ENCODE measurements around the gene ELOVL6. TPM values are rescaled to one million over a fixed set of nuclear protein-coding genes. Genes with fewer than 3 reads are reported as not detected.
A peak's percentile ranks its signal among the peaks of the same experiment; 100 is the strongest.

Gene ELOVL6
- total and polyA plus RNA-seq, 4 donors = 0.25 to 6.5 (median 2.7) TPM

- H3K9me3 ChIP-seq (ENCODE audit: control insufficient read depth, low read length) = no peaks in the 10 kb centered on the region
- intact Hi-C loops (cut with DNase I) = no loop called here
- DNase-seq (no peak), ATAC-seq (ENCODE audit: low FRiP score) (no peak)
- H3K4me3 ChIP-seq (ENCODE audit: low read length in 2 of 2) = no peak overlapping the region
- no peaks in the 10 kb centered on the region for H3K36me3 ChIP-seq (ENCODE audit: control insufficient read depth in 1 of 2, insufficient read depth in 2 of 2, low read length in 1 of 2)
- no peaks in the 10 kb centered on the region for H3K4me1 ChIP-seq (ENCODE audit: control insufficient read depth in 1 of 2, insufficient read depth in 2 of 2, low read length in 2 of 2)
- H3K27me3 ChIP-seq (ENCODE audit: control insufficient read depth in 1 of 2, insufficient read depth in 2 of 2, low read length in 1 of 2) = no peaks in the 10 kb centered on the region
- no peak overlapping the region for H3K27ac ChIP-seq (ENCODE audit: low read depth in 1 of 2, low read length in 2 of 2)
Observed at GRCh38 chr4:110175634-110176033, 22.8 kb downstream of the ELOVL6 start.

- Histone ChIP-seq H3K4me1 (ENCODE audit: control insufficient read depth in 1 of 2, insufficient read depth in 2 of 2, low read length in 2 of 2) (no peaks in the 10 kb centered on the region), H3K27me3 (ENCODE audit: control insufficient read depth in 1 of 2, insufficient read depth in 2 of 2, low read length in 1 of 2) (no peaks in the 10 kb centered on the region), H3K4me3 (ENCODE audit: low read length in 2 of 2) (no peak overlapping the region), H3K27ac (ENCODE audit: low read depth in 1 of 2, low read length in 2 of 2) (no peak overlapping the region), H3K9me3 (ENCODE audit: control insufficient read depth, low read length) (no peaks in the 10 kb centered on the region), H3K36me3 (ENCODE audit: control insufficient read depth in 1 of 2, insufficient read depth in 2 of 2, low read length in 1 of 2) (no peaks in the 10 kb centered on the region)
- DNase-seq = no peak
- intact Hi-C loops (cut with DNase I) = no loop called here
- ATAC-seq (ENCODE audit: low FRiP score) = no peak
- 95 to 97% methylated on average over 1 of the region's 1 CpG for WGBS, 2 donors
Observed at GRCh38 chr4:110172972-110173371, 25.4 kb downstream of the ELOVL6 start.

GRCh38 chr4:110171971-110172370 lies 26.4 kb downstream of the ELOVL6 start:
- intact Hi-C loops (cut with DNase I) = no loop called here
- Histone ChIP-seq H3K4me1 (ENCODE audit: control insufficient read depth in 1 of 2, insufficient read depth in 2 of 2, low read length in 2 of 2) (no peaks in the 10 kb centered on the region), H3K27me3 (ENCODE audit: control insufficient read depth in 1 of 2, insufficient read depth in 2 of 2, low read length in 1 of 2) (no peaks in the 10 kb centered on the region), H3K36me3 (ENCODE audit: control insufficient read depth in 1 of 2, insufficient read depth in 2 of 2, low read length in 1 of 2) (no peaks in the 10 kb centered on the region), H3K9me3 (ENCODE audit: control insufficient read depth, low read length) (no peaks in the 10 kb centered on the region), H3K4me3 (ENCODE audit: low read length in 2 of 2) (no peak overlapping the region), H3K27ac (ENCODE audit: low read depth in 1 of 2, low read length in 2 of 2) (no peak overlapping the region)
- ATAC-seq (ENCODE audit: low FRiP score) = no peak
- 83 to 88% methylated on average over 1 of the region's 1 CpG for WGBS, 2 donors
- DNase-seq = no peak

- no peak overlapping the region for H3K27ac ChIP-seq (ENCODE audit: low read depth in 1 of 2, low read length in 2 of 2)
- no peaks in the 10 kb centered on the region for H3K27me3 ChIP-seq (ENCODE audit: control insufficient read depth in 1 of 2, insufficient read depth in 2 of 2, low read length in 1 of 2)
- no peak overlapping the region for H3K4me3 ChIP-seq (ENCODE audit: low read length in 2 of 2)
- intact Hi-C loops (cut with DNase I) = no loop called here
- DNase-seq (no peak), ATAC-seq (ENCODE audit: low FRiP score) (no peak)
- H3K36me3 ChIP-seq (ENCODE audit: control insufficient read depth in 1 of 2, insufficient read depth in 2 of 2, low read length in 1 of 2) = no peaks in the 10 kb centered on the region
- 97 to 100% methylated on average over 3 of the region's 3 CpGs for WGBS, 2 donors
- H3K4me1 ChIP-seq (ENCODE audit: control insufficient read depth in 1 of 2, insufficient read depth in 2 of 2, low read length in 2 of 2) = no peaks in the 10 kb centered on the region
- H3K9me3 ChIP-seq (ENCODE audit: control insufficient read depth, low read length) = no peaks in the 10 kb centered on the region
Observed at GRCh38 chr4:110170861-110171260, 27.6 kb downstream of the ELOVL6 start.

GRCh38 chr4:110165382-110166286 lies 32.8 kb downstream of the ELOVL6 start:
- Histone ChIP-seq H3K9me3 (ENCODE audit: control insufficient read depth, low read length) (no peaks in the 10 kb centered on the region), H3K27me3 (ENCODE audit: control insufficient read depth in 1 of 2, insufficient read depth in 2 of 2, low read length in 1 of 2) (no peaks in the 10 kb centered on the region), H3K36me3 (ENCODE audit: control insufficient read depth in 1 of 2, insufficient read depth in 2 of 2, low read length in 1 of 2) (no peaks in the 10 kb centered on the region), H3K27ac (ENCODE audit: low read depth in 1 of 2, low read length in 2 of 2) (no peak overlapping the region), H3K4me3 (ENCODE audit: low read length in 2 of 2) (no peak overlapping the region), H3K4me1 (ENCODE audit: control insufficient read depth in 1 of 2, insufficient read depth in 2 of 2, low read length in 2 of 2) (peaks cover 0 to 2% of the 10 kb centered on the region in 2 donors)
- DNase-seq (no peak), ATAC-seq (ENCODE audit: low FRiP score) (no peak)
- WGBS, 2 donors = 89 to 93% methylated on average over 5 of the region's 5 CpGs
- intact Hi-C loops (cut with DNase I) = no loop called here

GRCh38 chr4:110164856-110165255 lies 33.6 kb downstream of the ELOVL6 start:
- Histone ChIP-seq H3K9me3 (ENCODE audit: control insufficient read depth, low read length) (no peaks in the 10 kb centered on the region), H3K27me3 (ENCODE audit: control insufficient read depth in 1 of 2, insufficient read depth in 2 of 2, low read length in 1 of 2) (no peaks in the 10 kb centered on the region), H3K4me1 (ENCODE audit: control insufficient read depth in 1 of 2, insufficient read depth in 2 of 2, low read length in 2 of 2) (peaks cover 0 to 2% of the 10 kb centered on the region in 2 donors), H3K36me3 (ENCODE audit: control insufficient read depth in 1 of 2, insufficient read depth in 2 of 2, low read length in 1 of 2) (no peaks in the 10 kb centered on the region), H3K27ac (ENCODE audit: low read depth in 1 of 2, low read length in 2 of 2) (no peak overlapping the region), H3K4me3 (ENCODE audit: low read length in 2 of 2) (no peak overlapping the region)
- ATAC-seq (ENCODE audit: low FRiP score) = no peak
- DNase-seq = no peak
- intact Hi-C loops (cut with DNase I) = loop anchor here in 1 of 2 donors (5.0 kb wide), 1 partner anchor 78 kb away; no protein-coding TSS in a partner anchor
- 91 to 95% methylated on average over 2 of the region's 2 CpGs for WGBS, 2 donors

- Histone ChIP-seq H3K4me1 (ENCODE audit: control insufficient read depth in 1 of 2, insufficient read depth in 2 of 2, low read length in 2 of 2) (peaks cover 0 to 2% of the 10 kb centered on the region in 2 donors), H3K27ac (ENCODE audit: low read depth in 1 of 2, low read length in 2 of 2) (peak overlapping the region in 1 of 2 donors; percentile 67), H3K9me3 (ENCODE audit: control insufficient read depth, low read length) (no peaks in the 10 kb centered on the region), H3K27me3 (ENCODE audit: control insufficient read depth in 1 of 2, insufficient read depth in 2 of 2, low read length in 1 of 2) (no peaks in the 10 kb centered on the region), H3K36me3 (ENCODE audit: control insufficient read depth in 1 of 2, insufficient read depth in 2 of 2, low read length in 1 of 2) (no peaks in the 10 kb centered on the region), H3K4me3 (ENCODE audit: low read length in 2 of 2) (no peak overlapping the region)
- ATAC-seq (ENCODE audit: low FRiP score) = no peak
- 38 to 45% methylated on average over 5 of the region's 5 CpGs for WGBS, 2 donors
- no peak for DNase-seq
- intact Hi-C loops (cut with DNase I) = loop anchor here in 1 of 2 donors (5.0 kb wide), 1 partner anchor 77 kb away; no protein-coding TSS in a partner anchor
Observed at GRCh38 chr4:110164251-110164650, 34.2 kb downstream of the ELOVL6 start.

- H3K9me3 ChIP-seq (ENCODE audit: control insufficient read depth, low read length) = no peaks in the 10 kb centered on the region
- no peak for ATAC-seq (ENCODE audit: low FRiP score)
- no peak for DNase-seq
- intact Hi-C loops (cut with DNase I) = loop anchor here in 1 of 2 donors (2.0 to 5.0 kb wide), 2 partner anchors 33 to 76 kb away; no protein-coding TSS in a partner anchor
- peaks cover 0 to 2% of the 10 kb centered on the region in 2 donors for H3K4me1 ChIP-seq (ENCODE audit: control insufficient read depth in 1 of 2, insufficient read depth in 2 of 2, low read length in 2 of 2)
- no peak overlapping the region for H3K4me3 ChIP-seq (ENCODE audit: low read length in 2 of 2)
- H3K36me3 ChIP-seq (ENCODE audit: control insufficient read depth in 1 of 2, insufficient read depth in 2 of 2, low read length in 1 of 2) = no peaks in the 10 kb centered on the region
- no peaks in the 10 kb centered on the region for H3K27me3 ChIP-seq (ENCODE audit: control insufficient read depth in 1 of 2, insufficient read depth in 2 of 2, low read length in 1 of 2)
- 16 to 23% methylated on average over 4 of the region's 4 CpGs for WGBS, 2 donors
- H3K27ac ChIP-seq (ENCODE audit: low read depth in 1 of 2, low read length in 2 of 2) = peak overlapping the region; percentile 57 to 76
Observed at GRCh38 chr4:110163327-110164069, 34.9 kb downstream of the ELOVL6 start.

All from aorta (tissue), 5 donors.